ENCODE data around the gene CYP46A1.

GRCh38 chr14:99696929-99697328, 12.8 kb downstream of the CYP46A1 start:
- TF ChIP-seq CTCF (IDR thresholded peaks at IDR 0.05; ENCODE audit: insufficient read depth, low read length) (no peak), REST (IDR thresholded peaks at IDR 0.05; ENCODE audit: insufficient replicate concordance, low read depth) (no peak), GABPA (IDR thresholded peaks at IDR 0.05; ENCODE audit: low read depth) (no peak), POLR2AphosphoS5 (IDR thresholded peaks at IDR 0.05; ENCODE audit: low read depth) (no peak)
